SK-N-SH (cell line): ENCODE measurements around the gene AGO3.

Experiments used
- CTCF ChIP-seq: fragments of 200-600 bp; sonication (generic); IDR thresholded peaks from 2 replicates; pipeline ENCODE4 v1.6.1; 2017; ENCODE audit warnings: antibody characterized with exemption, mild to moderate bottlenecking, moderate library complexity
- EZH2phosphoT487 ChIP-seq: fragments of 200-600 bp; sonication (generic); IDR thresholded peaks from 2 replicates; pipeline ENCODE4 v1.6.1; 2017; ENCODE audit warnings: low read depth, mixed run types, mild to moderate bottlenecking, antibody characterized with exemption, moderate library complexity, borderline replicate concordance
- GABPA ChIP-seq: IDR thresholded peaks from 2 replicates; pipeline ENCODE4 v1.4.0; 2012; ENCODE audit warnings: low read depth, mild to moderate bottlenecking
- JUND ChIP-seq: IDR thresholded peaks from 2 replicates; pipeline ENCODE4 v1.4.0; 2012
- POLR2AphosphoS5 ChIP-seq: IDR thresholded peaks from 2 replicates; pipeline ENCODE4 v1.6.1; 2012; ENCODE audit warnings: low read depth, low read length
- RAD21 ChIP-seq: IDR thresholded peaks from 2 replicates; pipeline ENCODE4 v1.6.1; 2012; ENCODE audit warnings: mild to moderate bottlenecking, low read length

GRCh38 chr1:36109041-36109679 lies 178.3 kb downstream of the AGO3 start:
- TF ChIP-seq CTCF: no peak
- TF ChIP-seq RAD21: no peak
- no peak for TF ChIP-seq EZH2phosphoT487
- no peak for TF ChIP-seq POLR2AphosphoS5
- TF ChIP-seq JUND: no peak
- no peak for TF ChIP-seq GABPA
